Stimulated activated CD4-positive, alpha-beta T cell treated with anti-CD3 and anti-CD28 coated beads, Interleukin-12 subunit alpha, Interleukin-12 subunit beta, amount 100 ng/mL, for 48 hours (primary cell): ENCODE measurements around the gene SRPRB.
"Not testable (repeated sequence)": the region's sequence is repeated elsewhere in the genome, so short reads cannot be mapped to it uniquely, and the experiment has no call there.

Experiments
- DNase-seq, 3 donors: peaks; one replicate each; pipeline ENCODE4 v3.0.0-alpha.2; 2020; ENCODE audit warnings: low read depth in 2 of 3, low spot score in 1 of 3

SRPRB gene

GRCh38 chr3:133777807-133778568 is 27.6 kb upstream of the SRPRB start:
- no peak for DNase-seq

GRCh38 chr3:133779626-133780203 is 25.9 kb upstream of the SRPRB start:
- no peak for DNase-seq

- not testable (repeated sequence) for DNase-seq
Measured at GRCh38 chr3:133780756-133781155, 24.9 kb upstream of the SRPRB start.

GRCh38 chr3:133781570-133781969 is 24.0 kb upstream of the SRPRB start:
- DNase-seq, result no peak

GRCh38 chr3:133782454-133782853 is 23.2 kb upstream of the SRPRB start:
- DNase-seq, result no peak

GRCh38 chr3:133783762-133784161 is 21.9 kb upstream of the SRPRB start:
- no peak for DNase-seq

GRCh38 chr3:133788024-133788423 is 17.6 kb upstream of the SRPRB start:
- DNase-seq, result no peak

- no peak for DNase-seq
Measured at GRCh38 chr3:133792171-133792763, 13.3 kb upstream of the SRPRB start.

GRCh38 chr3:133797396-133798105 is 8.1 kb upstream of the SRPRB start:
- DNase-seq, result no peak

- DNase-seq, result no peak
Measured at GRCh38 chr3:133799794-133800585, 5.6 kb upstream of the SRPRB start.

GRCh38 chr3:133803469-133803868 is 2.1 kb upstream of the SRPRB start:
- DNase-seq, result no peak

- DNase-seq, result no peak
Measured at GRCh38 chr3:133804896-133805295, 719 bp upstream of the SRPRB start.

GRCh38 chr3:133805384-133805701 is 272 bp upstream of the SRPRB start:
- no peak for DNase-seq

- DNase-seq, result no peak
Measured at GRCh38 chr3:133812872-133813271, 7.3 kb downstream of the SRPRB start.

GRCh38 chr3:133815386-133815785 is 9.8 kb downstream of the SRPRB start:
- DNase-seq, result no peak

GRCh38 chr3:133820129-133820528 is 14.5 kb downstream of the SRPRB start:
- DNase-seq, result no peak

GRCh38 chr3:133820889-133821675 is 15.5 kb downstream of the SRPRB start:
- no peak for DNase-seq

GRCh38 chr3:133821767-133822638 is 16.4 kb downstream of the SRPRB start:
- DNase-seq, result no peak

GRCh38 chr3:133824961-133825485 is 19.4 kb downstream of the SRPRB start:
- no peak for DNase-seq
